Naive thymus-derived CD8-positive, alpha-beta T cell (primary cell): ENCODE data around the gene LIMCH1. TPM values are rescaled to one million over a fixed set of nuclear protein-coding genes. Genes with fewer than 3 reads are reported as not detected.
"Not testable (repeated sequence)": the region's sequence is repeated elsewhere in the genome, so short reads cannot be mapped to it uniquely, and the experiment has no call there.

ENCODE experiments used
- ATAC-seq, 2 donors: fragments of 150-1000 bp; cut with Tn5 transposase in 1 of 2; sonication (Bioruptor Pico), chemical (Tn5 transposase) in 1 of 2; 1 replicate in 1 of 2; 2 replicates in 1 of 2; pipeline ENCODE4 v1.10.0; 2021; ENCODE audit warnings: mild to moderate bottlenecking in 2 of 2, moderate library complexity in 2 of 2
- POLR2A ChIA-PET: fragments of 350-600 bp; sonication (Branson Sonifier 250); formaldehyde crosslinking; loops from one replicate; lab custom pipeline; 2021; ENCODE audit warnings: antibody characterized with exemption; lab: Charles Lee
- DNase-seq, 10 donors: peaks; one replicate each; pipeline versions ENCODE4 v3.0.0 to v3.0.0-alpha.2; 2020 to 2022
- H3K27ac Mint-ChIP-seq, 10 donors: one replicate each; pipeline ENCODE4 v1.8.0; 2020 to 2022; ENCODE audit warnings: mild to moderate bottlenecking in 10 of 10, mixed read lengths in 10 of 10, moderate library complexity in 4 of 10, inconsistent platforms in 1 of 10
- H3K27me3 Mint-ChIP-seq, 5 donors: one replicate each; pipeline ENCODE4 v1.8.0; 2021 to 2022; ENCODE audit warnings: mixed read lengths in 5 of 5
- H3K36me3 Mint-ChIP-seq, 3 donors: one replicate each; pipeline ENCODE4 v1.8.0; 2020 to 2022; ENCODE audit warnings: mixed read lengths in 3 of 3, mild to moderate bottlenecking in 2 of 3, inconsistent platforms in 1 of 3
- H3K4me1 Mint-ChIP-seq, 4 donors: one replicate each; pipeline ENCODE4 v1.8.0; 2021 to 2022; ENCODE audit warnings: mixed read lengths in 4 of 4
- H3K4me3 Mint-ChIP-seq, 10 donors: one replicate each; pipeline ENCODE4 v1.8.0; 2020 to 2022; ENCODE audit warnings: mild to moderate bottlenecking in 10 of 10, mixed read lengths in 10 of 10, moderate library complexity in 6 of 10, inconsistent platforms in 1 of 10
- H3K9me3 Mint-ChIP-seq, 9 donors: one replicate each; pipeline ENCODE4 v1.8.0; 2020 to 2022; ENCODE audit warnings: mixed read lengths in 9 of 9, mild to moderate bottlenecking in 3 of 9, inconsistent platforms in 1 of 9, moderate library complexity in 1 of 9
- polyA plus RNA-seq, 3 donors: library from polyadenylated mRNA; unstranded; fragments of 300-500 nt; fragmentation: Illumina TruSeq; gene quantifications; one replicate each; pipeline ENCODE4 v1.2.3, GENCODE V29; 2021
- total RNA-seq, 8 experiments: library from RNA in 2 of 8; stranded (reverse) in 2 of 8; gene quantifications; one replicate each; pipeline ENCODE4 v1.2.3 and lab custom pipeline; 2021 to 2026

LIMCH1 gene
- total RNA-seq = not detected
- not detected for polyA plus RNA-seq
- 0 to 0.25 (median 0) reads per million in 6 experiments for total RNA-seq (lab: John Stamatoyannopoulos, UW)

- POLR2A ChIA-PET = no interaction called here
- no peak within 1 kb of the TSS for H3K4me3 Mint-ChIP-seq
- no peak for ATAC-seq
- H3K27me3 Mint-ChIP-seq = peaks cover 0 to 9% (median 2%) of the 10 kb centered on the region in 5 donors
- H3K4me1 Mint-ChIP-seq = peaks cover 0 to 2% (median 0%) of the 10 kb centered on the region in 4 donors
- no peak for DNase-seq
- no peaks in the 10 kb centered on the region for H3K36me3 Mint-ChIP-seq
- peaks cover 0 to 4% (median 0%) of the 10 kb centered on the region in 9 donors for H3K9me3 Mint-ChIP-seq
- H3K27ac Mint-ChIP-seq = no peak within 1 kb of the TSS
Observed at GRCh38 chr4:41538017-41538733, at the start of gene LIMCH1. Gene LIMCH1 (plus strand): TSS chr4:41538157. CDS start chr4:41605996, 67,839 bp downstream.

- H3K36me3 Mint-ChIP-seq, H3K4me1 Mint-ChIP-seq, ATAC-seq, POLR2A ChIA-PET, H3K27me3 Mint-ChIP-seq, H3K27ac Mint-ChIP-seq, DNase-seq, H3K4me3 Mint-ChIP-seq: not testable (repeated sequence)
- peaks cover 0 to 13% (median 5%) of the 10 kb centered on the region in 9 donors for H3K9me3 Mint-ChIP-seq
Observed at GRCh38 chr4:41491081-41491576, 46.8 kb upstream of the LIMCH1 start.

GRCh38 chr4:41496977-41497376 is 41.0 kb upstream of the LIMCH1 start:
- H3K36me3 Mint-ChIP-seq = peaks cover 0 to 5% (median 0%) of the 10 kb centered on the region in 3 donors
- DNase-seq = no peak
- H3K4me3 Mint-ChIP-seq = no peak overlapping the region
- POLR2A ChIA-PET = no interaction called here
- H3K27ac Mint-ChIP-seq = no peak overlapping the region
- no peaks in the 10 kb centered on the region for H3K4me1 Mint-ChIP-seq
- H3K9me3 Mint-ChIP-seq = peaks cover 0 to 13% (median 5%) of the 10 kb centered on the region in 9 donors
- no peak for ATAC-seq
- peaks cover 0 to 5% (median 0%) of the 10 kb centered on the region in 5 donors for H3K27me3 Mint-ChIP-seq

GRCh38 chr4:41498177-41498576 is 39.8 kb upstream of the LIMCH1 start:
- ATAC-seq = no peak
- H3K27ac Mint-ChIP-seq = no peak overlapping the region
- H3K4me3 Mint-ChIP-seq = no peak overlapping the region
- H3K36me3 Mint-ChIP-seq = no peaks in the 10 kb centered on the region
- no peaks in the 10 kb centered on the region for H3K4me1 Mint-ChIP-seq
- H3K9me3 Mint-ChIP-seq = peaks cover 3 to 14% (median 6%) of the 10 kb centered on the region in 9 donors
- peaks cover 0 to 5% (median 0%) of the 10 kb centered on the region in 5 donors for H3K27me3 Mint-ChIP-seq
- POLR2A ChIA-PET = no interaction called here
- no peak for DNase-seq

GRCh38 chr4:41504167-41504818 is 33.7 kb upstream of the LIMCH1 start:
- no peak overlapping the region for H3K4me3 Mint-ChIP-seq
- no peak overlapping the region for H3K27ac Mint-ChIP-seq
- no peaks in the 10 kb centered on the region for H3K4me1 Mint-ChIP-seq
- no peaks in the 10 kb centered on the region for H3K36me3 Mint-ChIP-seq
- ATAC-seq = no peak
- POLR2A ChIA-PET = no interaction called here
- no peaks in the 10 kb centered on the region for H3K27me3 Mint-ChIP-seq
- no peak for DNase-seq
- H3K9me3 Mint-ChIP-seq = peaks cover 0 to 21% (median 4%) of the 10 kb centered on the region in 9 donors

- Mint-ChIP-seq H3K4me1 (no peaks in the 10 kb centered on the region), H3K27ac (no peak overlapping the region), H3K27me3 (no peaks in the 10 kb centered on the region), H3K36me3 (no peaks in the 10 kb centered on the region), H3K4me3 (no peak overlapping the region), H3K9me3 (peaks cover 0 to 21% (median 4%) of the 10 kb centered on the region in 9 donors)
- ATAC-seq = no peak
- DNase-seq = no peak
- POLR2A ChIA-PET = no interaction called here
Observed at GRCh38 chr4:41505161-41505661, 32.7 kb upstream of the LIMCH1 start.

GRCh38 chr4:41506130-41506529 is 31.8 kb upstream of the LIMCH1 start:
- H3K27me3 Mint-ChIP-seq = no peaks in the 10 kb centered on the region
- no peak for DNase-seq
- no peak overlapping the region for H3K27ac Mint-ChIP-seq
- ATAC-seq = no peak
- no peaks in the 10 kb centered on the region for H3K4me1 Mint-ChIP-seq
- peaks cover 0 to 21% (median 4%) of the 10 kb centered on the region in 9 donors for H3K9me3 Mint-ChIP-seq
- no peaks in the 10 kb centered on the region for H3K36me3 Mint-ChIP-seq
- H3K4me3 Mint-ChIP-seq = no peak overlapping the region
- POLR2A ChIA-PET = no interaction called here

- POLR2A ChIA-PET = no interaction called here
- no peaks in the 10 kb centered on the region for H3K4me1 Mint-ChIP-seq
- peaks cover 0 to 3% (median 0%) of the 10 kb centered on the region in 5 donors for H3K27me3 Mint-ChIP-seq
- peaks cover 0 to 15% (median 2%) of the 10 kb centered on the region in 9 donors for H3K9me3 Mint-ChIP-seq
- H3K4me3 Mint-ChIP-seq = no peak overlapping the region
- ATAC-seq (no peak), DNase-seq (no peak)
- H3K36me3 Mint-ChIP-seq = no peaks in the 10 kb centered on the region
- H3K27ac Mint-ChIP-seq = no peak overlapping the region
Observed at GRCh38 chr4:41507291-41507947, 30.5 kb upstream of the LIMCH1 start.

- no peak overlapping the region for H3K4me3 Mint-ChIP-seq
- no peak for ATAC-seq
- H3K36me3 Mint-ChIP-seq = no peaks in the 10 kb centered on the region
- peaks cover 0 to 14% (median 0%) of the 10 kb centered on the region in 9 donors for H3K9me3 Mint-ChIP-seq
- no peaks in the 10 kb centered on the region for H3K4me1 Mint-ChIP-seq
- H3K27ac Mint-ChIP-seq = no peak overlapping the region
- POLR2A ChIA-PET = no interaction called here
- H3K27me3 Mint-ChIP-seq = peaks cover 0 to 3% (median 0%) of the 10 kb centered on the region in 5 donors
- DNase-seq = no peak
Observed at GRCh38 chr4:41509451-41509866, 28.5 kb upstream of the LIMCH1 start.

- DNase-seq (no peak), ATAC-seq (no peak)
- H3K36me3 Mint-ChIP-seq = no peaks in the 10 kb centered on the region
- H3K4me1 Mint-ChIP-seq = no peaks in the 10 kb centered on the region
- peaks cover 0 to 14% (median 0%) of the 10 kb centered on the region in 9 donors for H3K9me3 Mint-ChIP-seq
- no peak overlapping the region for H3K4me3 Mint-ChIP-seq
- POLR2A ChIA-PET = interaction anchor here (0.7 kb wide), 1 partner anchor 133 kb away, joined by 4 read pairs; no protein-coding TSS in a partner anchor
- peaks cover 0 to 3% (median 0%) of the 10 kb centered on the region in 5 donors for H3K27me3 Mint-ChIP-seq
- H3K27ac Mint-ChIP-seq = no peak overlapping the region
Observed at GRCh38 chr4:41510179-41510578, 27.8 kb upstream of the LIMCH1 start.

- no peak for DNase-seq
- Mint-ChIP-seq H3K27ac (no peak overlapping the region), H3K36me3 (no peaks in the 10 kb centered on the region), H3K27me3 (peaks cover 0 to 3% (median 0%) of the 10 kb centered on the region in 5 donors), H3K4me1 (no peaks in the 10 kb centered on the region), H3K4me3 (no peak overlapping the region), H3K9me3 (peaks cover 0 to 14% (median 2%) of the 10 kb centered on the region in 9 donors)
- POLR2A ChIA-PET = no interaction called here
- no peak for ATAC-seq
Observed at GRCh38 chr4:41512136-41512535, 25.8 kb upstream of the LIMCH1 start.

- Mint-ChIP-seq H3K27ac (no peak overlapping the region), H3K27me3 (peaks cover 0 to 3% (median 0%) of the 10 kb centered on the region in 5 donors), H3K36me3 (no peaks in the 10 kb centered on the region), H3K4me3 (no peak overlapping the region), H3K4me1 (no peaks in the 10 kb centered on the region), H3K9me3 (peaks cover 0 to 12% (median 2%) of the 10 kb centered on the region in 9 donors)
- ATAC-seq = no peak
- no peak for DNase-seq
- POLR2A ChIA-PET = no interaction called here
Observed at GRCh38 chr4:41512596-41512995, 25.4 kb upstream of the LIMCH1 start.
